GM20000 (cell line): ENCODE data around the gene C12orf43.

Experiments used
- DNase-seq: peaks from one replicate; pipeline ENCODE4 v3.0.0; 2012; ENCODE audit warnings: low spot score
- CTCF ChIP-seq: IDR thresholded peaks from 2 replicates; pipeline ENCODE4 v1.5.1; 2012; ENCODE audit warnings: mild to moderate bottlenecking, control low read depth; ENCODE audit errors: extremely low read depth, missing control alignments

Gene C12orf43

GRCh38 chr12:121011820-121012219 lies 4.5 kb downstream of the C12orf43 start:
- no peak for TF ChIP-seq CTCF
- no peak for DNase-seq

- DNase-seq: no peak
- TF ChIP-seq CTCF: no peak
Observed at GRCh38 chr12:121010860-121011259, 5.4 kb downstream of the C12orf43 start.

- no peak for DNase-seq
- TF ChIP-seq CTCF: no peak
Observed at GRCh38 chr12:121009741-121010140, 6.5 kb downstream of the C12orf43 start.

GRCh38 chr12:121008347-121009098 lies 7.8 kb downstream of the C12orf43 start:
- TF ChIP-seq CTCF: no peak
- DNase-seq: no peak

- DNase-seq: peak; percentile 63
- TF ChIP-seq CTCF: peak; percentile 57
Observed at GRCh38 chr12:121005346-121005815, 10.9 kb downstream of the C12orf43 start.

- no peak for TF ChIP-seq CTCF
- no peak for DNase-seq
Observed at GRCh38 chr12:121004253-121004815, 12.0 kb downstream of the C12orf43 start.

- no peak for DNase-seq
- TF ChIP-seq CTCF: no peak
Observed at GRCh38 chr12:121003650-121004049, 12.6 kb downstream of the C12orf43 start.
